C4-2B (cell line): ENCODE data around the gene PDXK.

Experiments used
- ZFX ChIP-seq: fragments of 450-650 bp; IDR thresholded peaks from 2 replicates; pipeline ENCODE4 v1.6.1; 2017
- TF ChIP-seq, protein P1 (sequence below): fragments of 450-650 bp; conservative IDR thresholded peaks from 2 replicates; pipeline ENCODE4 v1.5.1; 2017; ENCODE audit warnings: mild to moderate bottlenecking

DNA sequence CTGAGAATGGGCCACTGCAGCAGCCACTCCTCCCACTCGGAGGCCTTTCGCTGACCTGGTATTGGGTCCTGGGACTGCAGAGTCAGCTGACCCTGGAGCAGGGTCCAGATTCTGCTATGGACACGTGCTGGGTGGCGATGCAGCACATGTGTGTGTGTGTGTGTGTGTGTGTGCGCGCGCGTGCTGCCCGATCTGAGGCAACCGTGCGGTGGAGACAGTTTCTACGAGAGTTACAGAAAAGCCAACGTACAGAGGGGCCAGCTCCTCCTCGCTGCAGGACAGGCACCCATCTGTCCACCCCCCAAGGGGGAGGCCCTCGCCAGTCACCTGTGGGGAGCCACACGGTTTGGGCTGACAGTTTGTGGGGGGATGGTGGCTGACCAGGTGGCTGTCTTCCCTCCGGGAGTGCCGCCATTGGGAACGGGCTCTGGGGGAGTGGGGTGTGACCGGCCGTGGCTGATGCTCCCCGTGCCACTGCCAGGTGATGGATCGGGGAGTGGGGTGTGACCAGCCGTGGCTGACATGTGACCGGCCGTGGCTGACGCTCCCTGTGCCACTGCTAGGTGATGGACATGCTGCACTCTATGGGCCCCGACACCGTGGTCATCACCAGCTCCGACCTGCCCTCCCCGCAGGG, 33.1 kb downstream of the PDXK start:
- TF ChIP-seq, protein P1, sequence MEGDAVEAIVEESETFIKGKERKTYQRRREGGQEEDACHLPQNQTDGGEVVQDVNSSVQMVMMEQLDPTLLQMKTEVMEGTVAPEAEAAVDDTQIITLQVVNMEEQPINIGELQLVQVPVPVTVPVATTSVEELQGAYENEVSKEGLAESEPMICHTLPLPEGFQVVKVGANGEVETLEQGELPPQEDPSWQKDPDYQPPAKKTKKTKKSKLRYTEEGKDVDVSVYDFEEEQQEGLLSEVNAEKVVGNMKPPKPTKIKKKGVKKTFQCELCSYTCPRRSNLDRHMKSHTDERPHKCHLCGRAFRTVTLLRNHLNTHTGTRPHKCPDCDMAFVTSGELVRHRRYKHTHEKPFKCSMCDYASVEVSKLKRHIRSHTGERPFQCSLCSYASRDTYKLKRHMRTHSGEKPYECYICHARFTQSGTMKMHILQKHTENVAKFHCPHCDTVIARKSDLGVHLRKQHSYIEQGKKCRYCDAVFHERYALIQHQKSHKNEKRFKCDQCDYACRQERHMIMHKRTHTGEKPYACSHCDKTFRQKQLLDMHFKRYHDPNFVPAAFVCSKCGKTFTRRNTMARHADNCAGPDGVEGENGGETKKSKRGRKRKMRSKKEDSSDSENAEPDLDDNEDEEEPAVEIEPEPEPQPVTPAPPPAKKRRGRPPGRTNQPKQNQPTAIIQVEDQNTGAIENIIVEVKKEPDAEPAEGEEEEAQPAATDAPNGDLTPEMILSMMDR, result no peak
- no peak for TF ChIP-seq ZFX
